ENCODE measurements around the gene PMPCA. TPM values are rescaled to one million over a fixed set of nuclear protein-coding genes. Genes with fewer than 3 reads are reported as not detected.

Gene PMPCA
- total and polyA plus RNA-seq, 4 donors: 27.0 to 75.6 (median 41.6) TPM

DNA sequence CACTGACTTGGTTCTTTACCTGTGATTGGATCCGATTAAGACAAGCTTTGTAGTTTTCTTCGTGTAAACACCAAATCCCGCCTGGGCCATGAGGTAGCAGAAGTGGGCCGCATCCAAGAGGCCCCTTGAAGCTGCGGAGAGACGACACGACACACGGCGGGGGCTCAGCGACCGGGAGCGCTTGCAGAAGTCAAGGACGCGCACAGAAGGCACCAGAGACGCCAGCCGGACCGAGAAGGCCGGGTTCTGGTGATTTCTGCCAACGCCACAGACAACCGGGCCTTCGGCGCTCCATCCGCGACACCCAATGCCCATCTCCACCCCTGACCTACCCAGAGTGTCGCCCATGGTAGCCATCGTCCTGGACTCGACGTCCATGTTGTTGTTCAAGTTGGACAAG, 49.0 kb downstream of the PMPCA start:
- H3K27me3 ChIP-seq (ENCODE audit: control insufficient read depth in 4 of 4, insufficient read depth in 4 of 4, low read length in 3 of 4): no peaks in the 10 kb centered on the region
- no peak overlapping the region for H3K27ac ChIP-seq (ENCODE audit: low read depth in 1 of 2, low read length in 2 of 2)
- TF ChIP-seq, protein P1, sequence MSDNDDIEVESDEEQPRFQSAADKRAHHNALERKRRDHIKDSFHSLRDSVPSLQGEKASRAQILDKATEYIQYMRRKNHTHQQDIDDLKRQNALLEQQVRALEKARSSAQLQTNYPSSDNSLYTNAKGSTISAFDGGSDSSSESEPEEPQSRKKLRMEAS (IDR thresholded peaks at IDR 0.05): no peak
- TF ChIP-seq EGR1 (IDR thresholded peaks at IDR 0.05; ENCODE audit: low read depth in 2 of 2) (no peak), YY1 (IDR thresholded peaks at IDR 0.05) (no peak), FOXA1 (IDR thresholded peaks at IDR 0.05) (no peak), RXRA (IDR thresholded peaks at IDR 0.05) (no peak), HNF4A (conservative IDR thresholded peaks at IDR 0.05) (no peak), SP1 (IDR thresholded peaks at IDR 0.05) (no peak), JUND (IDR thresholded peaks at IDR 0.05) (no peak), FOXA2 (IDR thresholded peaks at IDR 0.05) (no peak), TAF1 (conservative IDR thresholded peaks at IDR 0.05) (no peak), HNF4G (IDR thresholded peaks at IDR 0.05) (no peak), NR2F2 (IDR thresholded peaks at IDR 0.05) (no peak)
- TF ChIP-seq, protein P2, sequence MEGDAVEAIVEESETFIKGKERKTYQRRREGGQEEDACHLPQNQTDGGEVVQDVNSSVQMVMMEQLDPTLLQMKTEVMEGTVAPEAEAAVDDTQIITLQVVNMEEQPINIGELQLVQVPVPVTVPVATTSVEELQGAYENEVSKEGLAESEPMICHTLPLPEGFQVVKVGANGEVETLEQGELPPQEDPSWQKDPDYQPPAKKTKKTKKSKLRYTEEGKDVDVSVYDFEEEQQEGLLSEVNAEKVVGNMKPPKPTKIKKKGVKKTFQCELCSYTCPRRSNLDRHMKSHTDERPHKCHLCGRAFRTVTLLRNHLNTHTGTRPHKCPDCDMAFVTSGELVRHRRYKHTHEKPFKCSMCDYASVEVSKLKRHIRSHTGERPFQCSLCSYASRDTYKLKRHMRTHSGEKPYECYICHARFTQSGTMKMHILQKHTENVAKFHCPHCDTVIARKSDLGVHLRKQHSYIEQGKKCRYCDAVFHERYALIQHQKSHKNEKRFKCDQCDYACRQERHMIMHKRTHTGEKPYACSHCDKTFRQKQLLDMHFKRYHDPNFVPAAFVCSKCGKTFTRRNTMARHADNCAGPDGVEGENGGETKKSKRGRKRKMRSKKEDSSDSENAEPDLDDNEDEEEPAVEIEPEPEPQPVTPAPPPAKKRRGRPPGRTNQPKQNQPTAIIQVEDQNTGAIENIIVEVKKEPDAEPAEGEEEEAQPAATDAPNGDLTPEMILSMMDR (IDR thresholded peaks at IDR 0.05; ENCODE audit: low read depth, low read length, missing input control): no peak
- TF ChIP-seq, protein P3, sequence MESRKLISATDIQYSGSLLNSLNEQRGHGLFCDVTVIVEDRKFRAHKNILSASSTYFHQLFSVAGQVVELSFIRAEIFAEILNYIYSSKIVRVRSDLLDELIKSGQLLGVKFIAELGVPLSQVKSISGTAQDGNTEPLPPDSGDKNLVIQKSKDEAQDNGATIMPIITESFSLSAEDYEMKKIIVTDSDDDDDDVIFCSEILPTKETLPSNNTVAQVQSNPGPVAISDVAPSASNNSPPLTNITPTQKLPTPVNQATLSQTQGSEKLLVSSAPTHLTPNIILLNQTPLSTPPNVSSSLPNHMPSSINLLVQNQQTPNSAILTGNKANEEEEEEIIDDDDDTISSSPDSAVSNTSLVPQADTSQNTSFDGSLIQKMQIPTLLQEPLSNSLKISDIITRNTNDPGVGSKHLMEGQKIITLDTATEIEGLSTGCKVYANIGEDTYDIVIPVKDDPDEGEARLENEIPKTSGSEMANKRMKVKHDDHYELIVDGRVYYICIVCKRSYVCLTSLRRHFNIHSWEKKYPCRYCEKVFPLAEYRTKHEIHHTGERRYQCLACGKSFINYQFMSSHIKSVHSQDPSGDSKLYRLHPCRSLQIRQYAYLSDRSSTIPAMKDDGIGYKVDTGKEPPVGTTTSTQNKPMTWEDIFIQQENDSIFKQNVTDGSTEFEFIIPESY (IDR thresholded peaks at IDR 0.05): no peak
- TF ChIP-seq, protein P4, sequence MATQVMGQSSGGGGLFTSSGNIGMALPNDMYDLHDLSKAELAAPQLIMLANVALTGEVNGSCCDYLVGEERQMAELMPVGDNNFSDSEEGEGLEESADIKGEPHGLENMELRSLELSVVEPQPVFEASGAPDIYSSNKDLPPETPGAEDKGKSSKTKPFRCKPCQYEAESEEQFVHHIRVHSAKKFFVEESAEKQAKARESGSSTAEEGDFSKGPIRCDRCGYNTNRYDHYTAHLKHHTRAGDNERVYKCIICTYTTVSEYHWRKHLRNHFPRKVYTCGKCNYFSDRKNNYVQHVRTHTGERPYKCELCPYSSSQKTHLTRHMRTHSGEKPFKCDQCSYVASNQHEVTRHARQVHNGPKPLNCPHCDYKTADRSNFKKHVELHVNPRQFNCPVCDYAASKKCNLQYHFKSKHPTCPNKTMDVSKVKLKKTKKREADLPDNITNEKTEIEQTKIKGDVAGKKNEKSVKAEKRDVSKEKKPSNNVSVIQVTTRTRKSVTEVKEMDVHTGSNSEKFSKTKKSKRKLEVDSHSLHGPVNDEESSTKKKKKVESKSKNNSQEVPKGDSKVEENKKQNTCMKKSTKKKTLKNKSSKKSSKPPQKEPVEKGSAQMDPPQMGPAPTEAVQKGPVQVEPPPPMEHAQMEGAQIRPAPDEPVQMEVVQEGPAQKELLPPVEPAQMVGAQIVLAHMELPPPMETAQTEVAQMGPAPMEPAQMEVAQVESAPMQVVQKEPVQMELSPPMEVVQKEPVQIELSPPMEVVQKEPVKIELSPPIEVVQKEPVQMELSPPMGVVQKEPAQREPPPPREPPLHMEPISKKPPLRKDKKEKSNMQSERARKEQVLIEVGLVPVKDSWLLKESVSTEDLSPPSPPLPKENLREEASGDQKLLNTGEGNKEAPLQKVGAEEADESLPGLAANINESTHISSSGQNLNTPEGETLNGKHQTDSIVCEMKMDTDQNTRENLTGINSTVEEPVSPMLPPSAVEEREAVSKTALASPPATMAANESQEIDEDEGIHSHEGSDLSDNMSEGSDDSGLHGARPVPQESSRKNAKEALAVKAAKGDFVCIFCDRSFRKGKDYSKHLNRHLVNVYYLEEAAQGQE (IDR thresholded peaks at IDR 0.05): no peak
- no peak for DNase-seq (ENCODE audit: low spot score)
- WGBS: 96% methylated on average over 28 of the region's 28 CpGs
- H3K36me3 ChIP-seq (ENCODE audit: control insufficient read depth in 4 of 4, insufficient read depth in 3 of 4, low read depth in 1 of 4, low read length in 3 of 4): peaks cover 41 to 93% (median 76%) of the 10 kb centered on the region in 4 donors
- H3K9me3 ChIP-seq (ENCODE audit: control insufficient read depth in 4 of 4, low read length in 3 of 4): no peaks in the 10 kb centered on the region
- no peaks in the 10 kb centered on the region for H3K4me1 ChIP-seq (ENCODE audit: control insufficient read depth in 4 of 4, insufficient read depth in 4 of 4, low read length in 3 of 4)
- no peak overlapping the region for H3K9ac ChIP-seq (ENCODE audit: low read depth in 1 of 2, low read length in 2 of 2)
- no peak overlapping the region for H3K4me3 ChIP-seq (ENCODE audit: low read depth in 1 of 3, low read length in 3 of 3)

DNA sequence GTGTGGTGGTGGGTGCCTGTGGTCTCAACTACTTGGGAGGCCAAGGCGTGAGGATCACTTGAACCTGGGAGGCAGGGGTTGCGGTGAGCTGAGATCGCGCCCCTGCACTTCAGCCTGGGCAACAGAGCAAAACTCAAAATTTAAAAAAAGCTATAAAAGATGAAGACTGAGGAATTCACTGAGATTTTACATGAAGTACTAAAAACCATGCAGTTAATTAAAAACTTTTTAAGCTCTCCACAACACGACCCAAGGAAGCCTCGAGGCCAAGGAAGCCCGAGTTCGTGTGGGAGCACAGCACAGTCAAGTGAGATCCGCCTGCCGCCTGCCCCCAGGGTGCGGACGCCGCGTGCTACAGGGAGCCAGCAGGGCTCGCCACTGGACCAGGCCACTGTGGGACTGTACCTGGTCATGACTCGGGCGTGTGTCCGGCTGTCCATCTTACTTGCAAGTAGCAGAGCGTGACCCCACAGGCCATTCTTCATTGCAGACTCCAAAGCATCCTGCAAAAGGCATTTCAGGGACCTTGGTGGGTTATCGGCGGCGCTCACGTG, 50.4 kb downstream of the PMPCA start:
- H3K9ac ChIP-seq (ENCODE audit: low read depth in 1 of 2, low read length in 2 of 2): no peak overlapping the region
- no peaks in the 10 kb centered on the region for H3K27me3 ChIP-seq (ENCODE audit: control insufficient read depth in 4 of 4, insufficient read depth in 4 of 4, low read length in 3 of 4)
- H3K4me3 ChIP-seq (ENCODE audit: low read depth in 1 of 3, low read length in 3 of 3): no peak overlapping the region
- no peaks in the 10 kb centered on the region for H3K4me1 ChIP-seq (ENCODE audit: control insufficient read depth in 4 of 4, insufficient read depth in 4 of 4, low read length in 3 of 4)
- DNase-seq (ENCODE audit: low spot score): no peak
- TF ChIP-seq RXRA (IDR thresholded peaks at IDR 0.05) (no peak), HNF4A (conservative IDR thresholded peaks at IDR 0.05) (no peak), YY1 (IDR thresholded peaks at IDR 0.05) (no peak), EGR1 (IDR thresholded peaks at IDR 0.05; ENCODE audit: low read depth in 2 of 2) (no peak)
- TF ChIP-seq, protein P4 (IDR thresholded peaks at IDR 0.05): no peak
- TF ChIP-seq, protein P1 (IDR thresholded peaks at IDR 0.05): no peak
- no peaks in the 10 kb centered on the region for H3K9me3 ChIP-seq (ENCODE audit: control insufficient read depth in 4 of 4, low read length in 3 of 4)
- H3K36me3 ChIP-seq (ENCODE audit: control insufficient read depth in 4 of 4, insufficient read depth in 3 of 4, low read depth in 1 of 4, low read length in 3 of 4): peaks cover 42 to 93% (median 74%) of the 10 kb centered on the region in 4 donors
- H3K27ac ChIP-seq (ENCODE audit: low read depth in 1 of 2, low read length in 2 of 2): no peak overlapping the region
- 97% methylated on average over 23 of the region's 23 CpGs for WGBS

All from liver (tissue), 9 donors.